Lower leg skin (tissue), 3 donors: ENCODE measurements around the gene CLDN14.

Experiments
- CTCF ChIP-seq, 3 donors: fragments of 450-650 bp; IDR thresholded peaks; one replicate each; pipeline ENCODE4 v1.5.1; 2016; ENCODE audit warnings: antibody characterized with exemption in 3 of 3, mild to moderate bottlenecking in 3 of 3, moderate library complexity in 2 of 3
- POLR2A ChIP-seq, 2 donors: fragments of 450-650 bp; IDR thresholded peaks; one replicate each; pipeline ENCODE4 v1.6.1; 2016 to 2017; ENCODE audit warnings: antibody characterized with exemption in 2 of 2, mild to moderate bottlenecking in 1 of 2, moderate library complexity in 1 of 2

- TF ChIP-seq CTCF (IDR thresholded peaks at IDR 0.05): no peak
- no peak for TF ChIP-seq POLR2A (IDR thresholded peaks at IDR 0.05)
Observed at GRCh38 chr21:36424592-36424991, 55.3 kb downstream of the CLDN14 start.
